Head of caudate nucleus (tissue), 42 donors: ENCODE measurements around the gene ATPAF2.

Source experiments
- DNase-seq, 42 donors: peaks; one replicate each; pipeline versions ENCODE4 v3.0.0 to v3.0.0-alpha.2; 2020 to 2021; ENCODE audit warnings: mixed read lengths in 7 of 42
- intact Hi-C: fragments of 100-400 bp; cut with DNase I; formaldehyde crosslinking; loops from one replicate; pipeline ENCODE4 v1.15.0; 2022

ATPAF2 gene

GRCh38 chr17:18042983-18043382 lies 4.0 kb upstream of the ATPAF2 start:
- DNase-seq, result no peak
- intact Hi-C loops, result loop anchor here (5.0 kb wide), 1 partner anchor 71 kb away; the partner anchor contains the start of genes DRC3 and TOM1L2

GRCh38 chr17:18041776-18042175 lies 2.8 kb upstream of the ATPAF2 start:
- no peak for DNase-seq
- intact Hi-C loops, result loop anchor here (5.0 kb wide), 1 partner anchor 69 kb away; the partner anchor contains the start of genes DRC3 and TOM1L2

- DNase-seq, result no peak
- intact Hi-C loops, result loop anchor here (5.0 kb wide), 1 partner anchor 68 kb away; the partner anchor contains the start of genes DRC3 and TOM1L2
These were observed 1.4 kb upstream of the ATPAF2 start for GRCh38 chr17:18040261-18040858.

DNA sequence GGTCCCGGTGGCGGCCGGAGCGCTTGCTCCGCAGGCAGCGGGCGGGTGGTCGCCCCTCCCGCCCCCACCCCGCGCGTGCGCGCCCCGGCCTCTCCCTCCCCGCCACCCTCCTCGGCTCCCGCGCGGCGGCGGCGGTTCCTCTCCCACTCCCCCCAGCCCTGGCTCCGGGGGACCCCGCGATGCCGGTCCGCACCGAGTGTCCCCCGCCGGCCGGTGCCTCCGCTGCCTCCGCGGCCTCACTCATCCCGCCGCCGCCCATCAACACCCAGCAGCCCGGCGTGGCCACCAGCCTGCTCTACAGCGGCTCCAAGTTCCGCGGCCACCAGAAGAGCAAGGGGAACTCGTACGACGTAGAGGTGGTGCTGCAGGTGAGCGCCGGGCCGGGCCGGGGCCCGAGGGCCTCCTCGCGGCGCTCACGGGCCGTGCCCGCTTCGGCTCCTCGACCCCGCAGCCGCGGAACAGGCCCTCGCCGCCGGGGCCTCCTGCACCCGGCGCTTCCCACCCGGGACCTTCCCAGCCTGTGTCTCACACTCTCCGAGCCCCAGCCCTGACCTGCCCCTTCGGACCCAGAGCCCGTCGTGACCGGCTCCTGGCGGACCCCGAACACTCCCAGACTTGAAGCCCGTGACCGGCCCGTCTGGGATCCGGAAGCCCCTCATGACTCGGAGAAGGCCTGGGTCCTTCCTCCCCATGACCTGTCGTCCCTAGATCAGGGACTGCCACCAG lies 730 bp upstream of the ATPAF2 start:
- intact Hi-C loops, result loop anchor here (5.0 to 10.0 kb wide), 2 partner anchors 67 to 225 kb away; partner anchors contain the start of genes DRC3 and TOM1L2
- DNase-seq, result peak in 16 of 42 donors; percentile 9 to 76 (median 30)

GRCh38 chr17:18038149-18038850 lies 668 bp downstream of the ATPAF2 start:
- intact Hi-C loops, result loop anchor here (10.0 kb wide), 1 partner anchor 223 kb away; no protein-coding TSS in a partner anchor
- peak in 9 of 42 donors; percentile 9 to 70 (median 35) for DNase-seq

DNA sequence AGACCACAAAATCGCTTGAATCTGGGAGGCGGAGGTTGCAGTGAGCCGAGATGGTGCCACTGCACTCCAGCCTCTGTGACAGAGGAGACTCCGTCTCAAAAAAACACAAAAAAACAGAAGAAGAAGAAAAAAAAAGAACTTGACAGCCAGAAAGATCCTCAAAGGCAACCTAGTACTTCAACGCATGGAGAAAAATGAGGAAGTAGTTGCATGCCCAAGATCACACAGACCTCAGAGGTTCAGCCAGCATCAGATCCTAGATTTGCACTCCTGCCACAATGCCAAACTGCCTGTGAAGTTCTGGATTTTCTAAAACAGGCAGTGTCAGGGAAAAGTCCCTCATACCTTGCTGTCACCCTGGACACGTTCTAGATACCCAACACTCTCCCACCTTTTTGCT lies 1.5 kb downstream of the ATPAF2 start:
- DNase-seq, result no peak
- intact Hi-C loops, result loop anchor here (10.0 kb wide), 1 partner anchor 223 kb away; no protein-coding TSS in a partner anchor

DNA sequence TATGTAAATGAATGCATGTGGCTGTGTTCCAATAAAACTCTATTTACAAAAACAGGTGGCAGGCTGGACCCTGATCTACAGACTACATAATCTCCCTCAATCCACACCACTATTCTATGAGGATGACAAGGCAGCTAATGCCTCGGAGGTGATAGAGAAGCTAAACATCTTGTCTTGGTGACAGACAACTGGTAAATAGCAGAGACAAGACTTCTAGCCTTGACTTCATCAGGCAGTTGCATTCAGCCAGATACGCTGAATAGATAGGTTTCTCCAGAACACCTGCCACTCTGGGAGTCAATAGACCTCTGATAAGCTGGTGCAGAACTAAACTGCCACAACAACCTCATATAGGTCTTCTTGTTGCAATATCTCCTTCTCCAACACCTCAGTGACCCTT lies 3.3 kb downstream of the ATPAF2 start:
- intact Hi-C loops, result loop anchor here (10.0 kb wide), 1 partner anchor 221 kb away; no protein-coding TSS in a partner anchor
- DNase-seq, result no peak

- DNase-seq, result peak in 27 of 42 donors; percentile 20 to 83 (median 54)
- intact Hi-C loops, result loop anchor here (10.0 kb wide), 1 partner anchor 219 kb away; no protein-coding TSS in a partner anchor
These were observed 5.4 kb downstream of the ATPAF2 start for GRCh38 chr17:18033442-18034099.

DNA sequence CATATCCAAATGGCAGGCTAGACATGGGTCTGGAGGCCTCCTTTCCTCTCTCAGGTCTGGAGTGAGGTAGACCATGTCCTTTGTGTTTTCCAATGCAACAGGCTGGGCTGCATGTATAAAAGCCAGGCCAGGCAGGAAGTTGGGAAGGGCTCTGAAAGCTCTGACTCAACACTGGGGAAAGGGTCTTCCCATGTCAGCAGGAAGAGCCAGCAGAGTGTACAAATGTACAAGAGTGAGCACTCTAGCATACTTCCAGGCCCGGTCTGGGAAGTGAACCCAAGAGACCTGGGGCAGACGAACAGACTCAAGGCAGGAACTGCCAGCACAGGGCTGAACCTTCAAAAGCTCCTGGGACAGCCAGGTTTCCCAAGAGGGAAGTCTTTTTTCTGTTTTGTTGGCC lies 7.0 kb downstream of the ATPAF2 start:
- DNase-seq, result no peak
- intact Hi-C loops, result loop anchor here (10.0 kb wide), 1 partner anchor 217 kb away; no protein-coding TSS in a partner anchor

DNA sequence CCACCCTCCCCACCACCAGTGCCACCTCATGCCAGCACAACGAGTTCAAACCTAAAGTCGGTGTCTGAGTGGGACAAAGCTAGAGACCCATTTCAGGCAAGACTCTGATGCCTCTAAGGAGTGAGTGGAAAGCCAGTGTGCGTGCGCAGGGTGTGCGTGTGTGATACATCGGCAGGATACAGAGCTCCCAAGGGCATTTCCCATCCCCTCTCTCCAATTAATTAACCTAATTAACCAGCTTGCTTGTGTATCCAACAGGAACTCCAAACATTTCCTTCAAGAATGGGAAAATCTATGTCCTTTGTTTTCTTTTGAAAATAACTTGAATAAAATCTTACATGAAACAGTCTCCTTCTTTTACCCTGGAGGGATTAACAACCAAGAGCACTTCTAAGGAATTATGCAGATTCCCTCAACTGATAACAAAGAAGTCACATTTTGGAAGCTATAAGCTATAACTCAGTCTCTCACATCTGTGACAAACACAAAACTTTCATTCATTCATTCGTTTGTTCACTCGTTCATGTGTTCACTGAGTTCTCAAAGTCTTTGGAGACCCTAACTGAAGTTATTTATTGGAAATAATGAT lies 9.9 kb downstream of the ATPAF2 start:
- intact Hi-C loops, result no loop called here
- DNase-seq, result no peak

- intact Hi-C loops, result no loop called here
- no peak for DNase-seq
These were observed 10.6 kb downstream of the ATPAF2 start for GRCh38 chr17:18028114-18028951.

- intact Hi-C loops, result no loop called here
- DNase-seq, result peak in 1 of 42 donors; percentile 27
These were observed 11.7 kb downstream of the ATPAF2 start for GRCh38 chr17:18027280-18027679.

- DNase-seq, result peak in 38 of 42 donors; percentile 24 to 80 (median 52)
- intact Hi-C loops, result no loop called here
These were observed 12.8 kb downstream of the ATPAF2 start for GRCh38 chr17:18025945-18026776.

GRCh38 chr17:18025241-18025944 lies 13.6 kb downstream of the ATPAF2 start:
- intact Hi-C loops, result no loop called here

GRCh38 chr17:18021372-18021771 lies 17.6 kb downstream of the ATPAF2 start:
- no peak for DNase-seq
- intact Hi-C loops, result no loop called here

More at GRCh38 chr17:18025241-18025944, 13.6 kb downstream of the ATPAF2 start:
- DNase-seq, result peak in 25 of 42 donors; percentile 12 to 68 (median 42)

- no peak for DNase-seq
- intact Hi-C loops, result no loop called here
These were observed 18.0 kb downstream of the ATPAF2 start for GRCh38 chr17:18020971-18021370.
